HFFc6 (cell line): ENCODE measurements around the gene SGMS2. TPM values are rescaled to one million over a fixed set of nuclear protein-coding genes. Genes with fewer than 3 reads are reported as not detected.

Experiments
- DNase-seq: peaks from one replicate; pipeline ENCODE4 v3.0.0-alpha.2; 2018
- H3K27ac Mint-ChIP-seq: 2 replicates; pipeline ENCODE4 v1.8.0; 2020; ENCODE audit warnings: mild to moderate bottlenecking, mixed read lengths
- H3K27me3 Mint-ChIP-seq: 2 replicates; pipeline ENCODE4 v1.8.0; 2021; ENCODE audit warnings: mild to moderate bottlenecking, moderate library complexity, mixed read lengths; ENCODE audit not compliant: insufficient read depth
- H3K36me3 Mint-ChIP-seq: 2 replicates; pipeline ENCODE4 v1.8.0; 2021; ENCODE audit warnings: low read depth, mixed read lengths
- H3K4me1 Mint-ChIP-seq: 2 replicates; pipeline ENCODE4 v1.8.0; 2020; ENCODE audit warnings: low read depth, mixed read lengths
- H3K4me3 Mint-ChIP-seq: 2 replicates; pipeline ENCODE4 v1.8.0; 2020; ENCODE audit warnings: mild to moderate bottlenecking, moderate library complexity, mixed read lengths
- H3K9me3 Mint-ChIP-seq: 2 replicates; pipeline ENCODE4 v1.8.0; 2020; ENCODE audit warnings: mild to moderate bottlenecking, mixed read lengths
- CTCF ChIP-seq: fragments of 200-600 bp; sonication (generic); IDR thresholded peaks from 2 replicates; pipeline ENCODE4 v1.5.0; 2021; ENCODE audit warnings: antibody characterized with exemption, mild to moderate bottlenecking
- total RNA-seq, 6 experiments: library from RNA; stranded (reverse); fragmentation: NEBNext Ultra II Directional; extraction: Animal tissue kit (Norgen Biotek cat#: 25700); gene quantifications; 2 replicates in 1 of 6; 3 replicates in 5 of 6; pipeline ENCODE4 v1.2.3, GENCODE V29; 2021

SGMS2 gene
- total RNA-seq, 6 experiments from 2014 or later: 30.5 to 45.9 (median 34.7) TPM

- Mint-ChIP-seq H3K9me3 (no peaks in the 10 kb centered on the region), H3K27ac (no peak overlapping the region), H3K4me3 (no peak overlapping the region), H3K4me1 (peaks cover 32% of the 10 kb centered on the region), H3K36me3 (peaks cover 8% of the 10 kb centered on the region), H3K27me3 (no peaks in the 10 kb centered on the region; the same call in 1 of the 2 replicates)
- no peak for TF ChIP-seq CTCF
- DNase-seq: no peak
Measured at GRCh38 chr4:107828315-107829090, 3.8 kb downstream of the SGMS2 start.

GRCh38 chr4:107831140-107831539, 6.4 kb downstream of the SGMS2 start:
- no peak for DNase-seq
- H3K4me3 Mint-ChIP-seq: no peak overlapping the region
- H3K4me1 Mint-ChIP-seq: peaks cover 27% of the 10 kb centered on the region
- peaks cover 10% of the 10 kb centered on the region for H3K36me3 Mint-ChIP-seq
- H3K27me3 Mint-ChIP-seq: no peaks in the 10 kb centered on the region
- H3K9me3 Mint-ChIP-seq: no peaks in the 10 kb centered on the region
- H3K27ac Mint-ChIP-seq: no peak overlapping the region
- no peak for TF ChIP-seq CTCF

GRCh38 chr4:107832275-107832807, 7.6 kb downstream of the SGMS2 start:
- TF ChIP-seq CTCF: no peak
- Mint-ChIP-seq H3K27ac (no peak overlapping the region), H3K4me1 (peaks cover 16% of the 10 kb centered on the region), H3K27me3 (no peaks in the 10 kb centered on the region), H3K4me3 (no peak overlapping the region), H3K9me3 (no peaks in the 10 kb centered on the region), H3K36me3 (peaks cover 10% of the 10 kb centered on the region)
- no peak for DNase-seq

GRCh38 chr4:107834241-107834794, 9.6 kb downstream of the SGMS2 start:
- Mint-ChIP-seq H3K9me3 (no peaks in the 10 kb centered on the region), H3K27me3 (no peaks in the 10 kb centered on the region), H3K27ac (no peak overlapping the region), H3K4me1 (peaks cover 11% of the 10 kb centered on the region), H3K4me3 (no peak overlapping the region), H3K36me3 (peaks cover 10% of the 10 kb centered on the region; the same call in 1 of the 2 replicates)
- DNase-seq: no peak
- no peak for TF ChIP-seq CTCF

- Mint-ChIP-seq H3K27ac (peak overlapping the region; percentile 27; the same call in 1 of the 2 replicates), H3K4me3 (no peak overlapping the region), H3K27me3 (no peaks in the 10 kb centered on the region), H3K9me3 (no peaks in the 10 kb centered on the region), H3K4me1 (peaks cover 11% of the 10 kb centered on the region), H3K36me3 (peaks cover 4% of the 10 kb centered on the region; the same call in 1 of the 2 replicates)
- no peak for TF ChIP-seq CTCF
- peak; percentile 21 for DNase-seq
Measured at GRCh38 chr4:107835406-107835805, 10.7 kb downstream of the SGMS2 start.
